DOHH2 (cell line): ENCODE data around the gene LMX1A.

Source experiments
- CTCF ChIP-seq: fragments of 200-600 bp; sonication (generic); IDR thresholded peaks from one replicate; pipeline ENCODE4 v1.5.1; 2014; ENCODE audit warnings: antibody characterized with exemption, mild to moderate bottlenecking, low read depth, low read length; ENCODE audit not compliant: poor library complexity, severe bottlenecking
- EZH2phosphoT487 ChIP-seq: fragments of 200-600 bp; sonication (generic); IDR thresholded peaks from 2 replicates; pipeline ENCODE4 v1.6.1; 2017; ENCODE audit warnings: borderline replicate concordance, mild to moderate bottlenecking, antibody characterized with exemption, low read length, moderate library complexity, mixed read lengths

GRCh38 chr1:165395901-165396300 lies 39.4 kb upstream of the LMX1A start:
- TF ChIP-seq CTCF (no peak), EZH2phosphoT487 (no peak)
